NAMALWA (cell line): ENCODE results near the gene MMP3.
A peak's percentile ranks its signal among the peaks of the same experiment; 100 is the strongest.

ENCODE experiments used
- DNase-seq: peaks from one replicate; pipeline ENCODE4 v3.0.0-alpha.2; 2015; ENCODE audit warnings: low spot score

The MMP3 gene

DNA sequence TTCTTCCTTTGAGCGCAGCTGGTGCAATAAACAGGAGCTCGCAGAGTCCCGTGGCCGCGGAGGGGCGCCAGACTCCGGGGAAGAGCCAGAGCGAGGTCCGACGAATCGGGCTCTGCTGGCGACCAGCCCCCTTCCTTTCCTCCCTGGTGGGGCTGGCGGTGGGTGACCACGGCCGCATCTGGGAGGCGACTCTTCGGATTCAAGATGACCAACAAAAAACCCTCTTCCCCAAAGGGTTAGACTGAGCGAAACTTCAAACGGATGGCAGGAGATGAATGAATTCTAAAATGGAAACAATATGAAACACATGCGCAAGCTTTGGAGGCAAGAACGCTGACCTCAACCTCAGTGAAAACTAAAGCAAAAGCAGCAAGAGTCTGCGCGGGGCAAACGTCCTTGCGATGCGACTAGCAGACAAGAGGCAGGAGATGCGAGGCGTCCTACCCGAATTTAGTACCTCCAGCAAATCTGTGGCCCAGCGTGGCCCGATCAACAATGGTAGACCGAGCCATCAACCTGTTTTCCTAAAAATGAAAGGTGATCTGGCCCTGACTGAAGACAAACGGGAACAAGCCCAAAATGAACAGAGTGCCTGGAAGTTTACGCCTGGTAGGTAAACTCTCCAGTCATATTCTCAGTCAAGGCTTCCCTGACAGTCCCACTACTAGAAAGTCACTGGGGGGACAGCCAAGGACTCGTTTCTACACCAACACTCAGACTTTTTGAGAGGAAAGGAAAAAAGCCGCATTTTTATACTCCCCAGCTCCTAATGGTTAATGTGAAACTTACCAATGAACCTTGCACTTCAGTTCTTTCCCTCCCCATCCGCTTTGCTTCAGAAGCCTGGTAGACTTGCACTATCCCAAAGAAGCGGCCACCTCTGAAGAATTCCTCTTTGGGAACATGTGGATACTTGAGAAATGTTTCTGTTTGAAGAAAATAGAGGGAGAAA, 11.6 kb downstream of the MMP3 start:
- no peak for DNase-seq

DNA sequence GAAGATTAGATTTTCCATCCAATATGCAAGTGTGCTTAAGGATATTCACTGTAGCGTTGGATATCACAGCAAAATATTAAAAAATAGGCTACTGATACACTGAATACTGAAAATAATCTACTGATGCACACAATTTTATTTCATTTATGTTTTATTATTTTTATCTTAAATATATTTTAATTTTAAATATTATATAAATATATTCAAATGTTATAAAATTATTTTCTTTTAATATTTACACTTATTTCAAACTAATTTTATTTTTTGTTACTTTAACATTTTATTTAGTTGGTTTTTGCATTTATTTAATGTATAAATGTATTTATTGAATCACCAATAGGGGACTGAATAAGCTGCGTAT, 12.3 kb downstream of the MMP3 start:
- no peak for DNase-seq

DNA sequence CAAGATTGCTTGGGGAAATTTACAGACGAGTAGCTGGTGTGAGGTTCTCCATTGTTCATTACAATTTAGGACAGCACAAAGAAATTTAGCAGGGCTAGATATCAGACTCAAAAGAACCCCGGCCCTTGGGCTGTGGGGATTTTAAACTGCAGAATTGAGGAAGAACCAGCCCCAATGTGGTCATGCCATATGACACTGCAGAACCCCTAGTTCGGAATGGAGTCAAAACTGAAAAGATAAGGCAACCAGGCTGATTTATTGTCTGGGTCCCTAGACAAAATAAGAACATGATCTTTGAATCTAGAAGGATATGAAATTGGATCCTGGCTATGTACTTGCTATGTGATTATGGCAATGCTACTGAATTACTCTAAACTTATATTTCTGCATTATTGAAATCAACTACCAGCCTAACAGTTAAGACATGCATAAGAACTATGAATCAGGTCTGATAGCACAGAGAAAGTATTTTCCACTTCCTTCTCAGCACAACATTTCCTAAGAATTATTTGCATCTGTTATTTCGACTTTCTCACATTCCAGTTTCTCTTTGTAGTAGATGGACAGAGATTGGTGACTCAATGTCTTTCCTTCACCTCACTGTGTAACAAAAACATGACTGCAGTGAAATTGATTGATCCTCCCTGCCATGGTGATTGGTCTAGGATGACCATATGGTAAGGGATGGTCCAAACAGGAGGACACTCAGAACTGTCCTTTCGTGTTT, 13.2 kb downstream of the MMP3 start:
- no peak for DNase-seq

DNA sequence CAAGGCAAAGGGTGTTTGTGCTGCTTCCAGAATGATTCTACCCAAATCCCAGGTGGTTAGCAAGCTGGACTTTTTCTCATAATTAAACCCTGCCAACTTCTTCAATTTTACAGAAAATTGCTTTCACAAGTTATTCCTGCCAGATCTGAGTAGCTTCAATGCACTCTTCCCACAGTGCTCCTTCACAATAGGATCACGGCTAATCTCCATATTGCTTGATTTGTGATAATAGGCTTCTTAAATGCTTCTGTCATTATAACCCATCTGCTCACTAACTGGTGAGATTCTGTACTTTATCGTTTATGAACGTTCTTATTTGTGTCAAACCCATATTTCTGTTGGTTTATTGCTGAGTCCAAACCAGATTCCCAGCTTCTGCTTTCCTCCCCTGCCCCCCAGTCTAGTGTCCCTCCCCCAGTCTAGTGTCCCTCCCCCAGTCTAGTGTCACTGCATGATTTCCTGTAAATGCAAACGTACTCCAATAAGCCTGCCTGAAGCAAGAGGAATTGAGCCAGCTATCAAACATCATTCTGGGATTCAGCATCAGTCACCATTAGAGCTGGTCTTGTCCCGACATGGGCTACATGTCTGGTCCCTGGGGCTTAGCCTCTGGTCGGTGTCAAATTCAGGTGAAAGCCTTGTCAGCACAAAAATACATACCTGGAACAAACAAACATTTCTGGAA, 14.0 kb downstream of the MMP3 start:
- no peak for DNase-seq

DNA sequence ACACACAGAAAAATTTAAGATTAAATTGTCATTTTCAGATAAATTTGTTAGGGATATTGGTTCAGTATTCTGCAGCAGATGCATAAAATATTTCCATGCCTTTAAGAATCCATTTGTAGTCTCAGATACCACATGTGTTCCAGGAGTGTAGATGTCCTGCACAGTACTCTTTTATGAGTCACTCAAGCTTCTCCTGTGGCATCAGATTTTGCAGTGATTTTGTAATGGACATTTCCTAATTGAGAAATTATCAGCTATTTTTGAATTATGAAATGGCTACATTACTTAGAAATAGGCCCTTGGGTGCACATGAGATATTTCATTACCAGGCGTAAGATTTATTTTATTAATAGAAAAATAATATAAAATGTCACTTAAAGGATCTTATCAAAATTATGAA, 18.9 kb downstream of the MMP3 start:
- DNase-seq = no peak

DNA sequence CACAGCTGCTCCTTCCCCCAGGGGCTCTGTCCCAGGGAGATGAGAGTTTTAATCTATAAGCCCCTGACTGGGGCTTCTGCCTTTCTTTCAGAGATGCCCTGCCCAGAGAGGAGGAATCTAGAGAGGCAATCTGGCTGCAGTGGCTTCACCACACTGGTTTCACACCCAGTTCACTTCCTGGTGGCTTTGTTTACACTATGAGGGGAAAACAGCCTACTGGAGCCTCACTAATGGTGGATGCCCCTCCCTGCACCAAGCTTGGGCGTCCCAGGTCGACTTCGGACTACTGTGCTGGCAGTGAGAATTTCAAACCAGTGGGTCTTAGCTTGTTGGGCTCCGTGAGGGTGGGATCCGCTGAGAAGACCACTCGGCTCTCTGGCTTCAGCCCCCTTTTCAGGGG, 23.9 kb downstream of the MMP3 start:
- no peak for DNase-seq

DNA sequence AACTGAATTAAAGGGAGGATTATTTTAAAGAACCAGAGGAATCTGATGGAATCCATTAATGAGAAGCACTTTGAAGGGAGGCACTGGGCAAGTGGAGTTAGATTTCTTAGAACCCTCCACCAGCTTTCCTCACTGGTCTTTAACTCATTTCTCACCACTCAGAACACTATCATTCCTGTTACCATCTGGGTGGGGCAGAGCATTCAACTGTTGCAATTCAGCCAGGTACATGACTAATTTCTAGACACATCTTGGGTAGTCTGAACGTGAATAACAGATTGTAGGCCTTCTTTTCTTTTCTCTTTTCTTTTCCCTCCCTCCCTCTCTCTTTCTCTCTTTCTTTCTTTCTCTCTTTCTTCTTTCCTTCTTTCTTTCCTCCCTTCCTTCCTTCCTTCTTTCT, 29.9 kb downstream of the MMP3 start:
- no peak for DNase-seq

DNA sequence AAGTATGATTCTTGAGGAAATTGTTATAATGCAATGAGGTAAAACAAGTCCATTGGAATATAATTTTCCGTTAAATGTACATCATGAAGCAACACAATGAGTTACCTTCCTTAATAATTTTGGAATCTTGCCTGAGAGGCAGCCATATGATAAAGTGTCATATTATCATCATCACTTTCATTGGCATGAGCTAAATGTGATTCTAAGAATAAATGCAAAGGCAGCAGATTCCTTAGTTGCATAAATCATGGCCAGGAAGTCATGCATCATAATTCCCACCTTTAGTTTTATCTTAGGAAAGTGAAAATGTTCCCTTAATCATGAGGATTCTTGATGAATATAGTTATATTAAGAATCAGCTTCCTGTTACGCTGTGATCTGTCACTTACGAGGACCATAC, 31.2 kb downstream of the MMP3 start:
- DNase-seq = no peak

DNA sequence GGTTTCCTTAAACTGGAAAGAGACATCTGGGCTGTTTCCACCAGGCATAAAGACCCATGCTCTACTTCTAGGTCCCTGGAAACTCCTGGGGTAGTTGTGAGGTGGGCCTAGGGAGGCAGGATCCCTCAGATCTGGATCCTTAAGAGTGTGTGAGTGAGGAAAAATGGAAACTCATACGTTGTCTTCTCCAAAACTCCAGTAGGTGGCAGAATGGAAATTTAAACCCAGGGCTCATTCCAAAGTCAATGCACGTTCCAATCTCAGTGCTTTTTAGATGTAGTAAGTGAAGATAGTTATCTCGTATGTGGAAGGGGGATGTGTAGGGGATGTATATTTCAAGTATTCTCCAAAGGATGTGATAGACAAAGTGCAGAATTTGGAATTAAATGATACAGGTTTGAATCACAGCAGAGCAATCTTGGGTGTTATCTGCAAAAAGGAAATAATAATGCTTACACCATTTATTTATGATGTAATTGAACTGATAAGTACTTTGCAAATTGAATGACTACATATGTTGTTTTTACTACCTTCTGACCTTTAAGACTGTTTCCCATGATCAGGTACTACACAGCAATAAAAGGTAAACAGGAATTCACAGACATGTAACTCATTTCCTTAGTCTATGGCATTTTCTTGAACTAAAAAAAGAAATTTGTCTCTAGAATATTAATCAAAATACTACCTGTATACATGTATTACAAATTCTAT, 32.3 kb downstream of the MMP3 start:
- peak; percentile 13 for DNase-seq

DNA sequence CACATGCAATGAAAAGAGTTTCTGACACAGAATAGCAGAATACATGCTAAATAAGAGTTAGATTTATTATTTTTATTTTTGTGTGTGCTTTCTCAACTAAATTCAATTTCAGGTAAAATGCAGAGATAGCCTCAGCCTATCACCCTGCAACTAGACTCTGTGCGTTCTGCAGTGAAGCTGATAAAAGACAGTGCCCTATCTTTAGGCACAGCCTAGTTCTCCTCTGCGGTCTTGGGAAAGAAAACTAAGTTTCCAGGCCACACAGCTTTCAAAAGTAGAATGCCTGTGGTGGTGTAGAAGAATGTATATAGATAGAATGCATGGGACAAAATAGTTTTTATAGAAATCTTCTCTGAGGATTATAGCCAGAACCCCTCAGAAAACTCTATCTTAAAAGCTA, 33.4 kb downstream of the MMP3 start:
- DNase-seq = no peak

DNA sequence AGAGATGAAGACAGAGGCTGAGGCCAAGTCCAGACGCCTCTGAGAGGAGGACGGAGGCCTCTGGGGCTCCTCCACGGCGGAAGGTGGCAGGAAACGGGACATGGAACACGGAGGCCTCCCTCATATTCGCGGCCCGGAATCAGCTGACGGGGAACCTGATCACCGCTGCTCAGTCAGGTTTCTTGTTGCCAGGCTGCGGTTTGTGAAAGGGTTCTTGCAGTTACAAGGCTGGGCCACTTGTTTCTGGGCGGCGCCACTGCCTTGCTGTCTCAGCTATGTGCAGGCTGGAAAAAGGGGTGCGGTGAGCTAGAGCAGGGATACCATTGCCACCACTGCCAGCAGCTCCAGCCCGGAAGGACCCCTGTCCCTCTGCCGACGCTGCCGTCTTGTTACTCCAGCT, 35.5 kb downstream of the MMP3 start:
- DNase-seq = peak; percentile 38

DNA sequence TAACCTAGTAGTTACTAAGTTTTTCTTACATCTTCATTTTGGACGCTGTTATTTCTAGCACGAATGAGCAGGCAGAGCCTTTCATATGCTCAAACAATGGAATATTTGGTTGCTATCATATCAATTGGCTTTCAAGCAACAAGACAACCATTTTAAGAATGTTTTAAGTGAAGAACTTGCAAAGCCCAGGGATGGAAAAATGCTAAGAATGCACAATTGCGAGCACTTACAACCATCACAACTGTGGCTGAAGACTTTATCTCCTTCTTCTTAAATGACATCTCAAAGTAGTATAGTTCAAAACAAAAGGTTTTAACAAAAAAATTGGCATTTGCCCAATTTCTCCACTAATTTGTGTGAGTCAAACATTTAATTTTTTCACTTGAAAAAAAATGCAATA, 37.1 kb downstream of the MMP3 start:
- no peak for DNase-seq

DNA sequence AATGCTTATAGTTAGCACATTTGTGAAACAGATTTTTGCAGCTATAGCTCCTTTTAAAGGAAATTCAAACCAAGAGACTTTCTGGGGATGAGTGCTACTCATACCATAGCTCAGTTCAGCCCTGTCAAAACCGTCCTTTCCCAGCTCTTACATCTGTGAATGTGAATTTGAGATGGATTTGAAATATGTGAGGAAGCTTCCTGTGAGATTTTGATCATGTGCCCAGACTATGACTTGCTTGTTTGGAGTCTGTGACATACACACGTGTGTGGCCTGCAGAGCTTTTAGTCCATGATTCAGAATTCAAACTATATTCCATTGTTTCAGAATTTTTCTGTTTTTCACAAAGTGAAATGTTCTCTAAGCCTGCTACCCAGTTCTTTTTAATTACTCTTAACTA, 41.1 kb downstream of the MMP3 start:
- no peak for DNase-seq

DNA sequence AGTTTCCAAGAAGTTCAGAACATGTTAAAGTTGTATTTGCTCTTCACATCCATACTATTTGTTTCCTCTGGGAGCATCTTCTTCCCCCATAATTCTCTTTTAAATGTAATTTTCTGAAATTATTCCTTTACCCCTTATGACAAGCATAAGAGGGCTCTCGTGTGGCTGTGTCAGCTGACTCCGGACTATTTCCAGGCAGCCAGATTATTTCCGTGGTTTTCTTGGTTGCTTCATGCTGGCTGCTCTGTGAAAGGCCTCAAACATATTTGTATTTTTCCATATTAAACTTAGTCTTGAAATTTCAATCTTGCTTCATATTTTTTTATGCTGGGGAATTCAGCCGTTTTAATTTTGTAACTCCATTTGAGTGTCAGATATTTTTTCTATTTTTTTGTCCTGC, 42.6 kb downstream of the MMP3 start:
- DNase-seq = no peak

DNA sequence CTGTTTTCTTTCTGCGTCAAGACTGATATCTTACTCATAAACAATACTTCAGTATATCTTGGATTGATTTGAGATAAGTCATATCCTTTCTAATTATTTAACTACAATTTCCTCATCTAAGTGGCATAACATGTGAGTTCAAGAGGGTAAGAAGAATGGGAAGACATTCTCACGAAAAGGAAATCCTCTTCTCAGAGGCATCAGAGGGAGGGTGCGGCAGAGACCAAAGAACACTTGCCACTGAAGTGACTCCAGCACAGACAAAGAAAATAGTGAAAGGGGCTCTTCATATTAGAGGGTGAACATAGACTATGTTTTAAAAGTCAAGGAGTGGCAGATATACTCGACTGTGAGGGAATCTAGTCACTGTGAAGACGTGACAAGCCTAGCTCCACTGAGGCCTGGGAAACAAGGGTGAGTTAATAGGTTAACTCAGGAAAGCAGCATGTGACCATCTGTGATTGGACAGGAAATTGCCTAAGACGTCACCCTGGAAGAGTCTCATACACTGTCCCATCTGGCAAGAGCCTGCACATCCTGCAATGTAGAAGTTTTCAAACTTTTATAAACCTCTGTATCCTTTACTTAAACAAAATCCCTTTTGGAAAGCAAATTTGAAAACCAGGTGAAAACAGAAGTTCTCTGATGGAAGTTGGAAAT, 43.6 kb downstream of the MMP3 start:
- DNase-seq = no peak

DNA sequence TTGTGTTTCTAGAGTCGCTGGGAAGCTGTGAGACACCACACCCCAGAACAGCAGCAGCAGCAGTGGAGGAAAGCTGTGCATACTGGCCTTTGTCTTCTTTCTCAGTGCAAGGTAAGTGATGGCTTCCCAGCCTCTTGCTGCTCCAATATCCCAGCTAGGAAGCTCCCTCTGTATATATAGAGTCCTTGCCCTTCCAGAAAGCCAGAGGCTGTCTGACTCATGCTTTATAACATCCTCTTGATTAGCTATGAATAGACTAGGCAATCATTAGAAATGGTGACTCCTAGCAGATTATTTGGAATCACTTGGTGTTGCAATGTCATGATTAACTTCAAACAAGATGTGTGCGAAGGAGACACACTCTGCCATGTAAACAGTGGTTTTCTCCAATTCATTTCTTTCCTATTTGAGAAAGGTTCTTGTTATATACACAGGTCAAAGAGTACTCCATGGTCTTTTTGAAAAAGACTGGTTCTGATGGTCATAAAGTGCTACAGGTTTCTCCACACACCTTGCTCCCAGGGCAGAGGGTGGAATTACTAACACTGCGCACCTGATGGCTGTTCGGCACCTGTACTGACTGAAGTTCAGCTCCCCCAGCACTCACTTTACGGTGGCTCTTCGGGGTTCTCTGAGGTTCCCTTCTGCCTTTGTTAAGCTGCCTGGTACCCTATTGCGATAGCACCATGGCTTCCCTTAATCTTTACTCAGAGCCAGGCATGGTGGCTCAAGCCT, 45.2 kb downstream of the MMP3 start, which contains the start of gene MMP1:
MMP1 (minus strand) TSS at position 149 of the 735 bp plus-strand sequence; CDS start at position 81, 68 bp downstream.
- no peak for DNase-seq

DNA sequence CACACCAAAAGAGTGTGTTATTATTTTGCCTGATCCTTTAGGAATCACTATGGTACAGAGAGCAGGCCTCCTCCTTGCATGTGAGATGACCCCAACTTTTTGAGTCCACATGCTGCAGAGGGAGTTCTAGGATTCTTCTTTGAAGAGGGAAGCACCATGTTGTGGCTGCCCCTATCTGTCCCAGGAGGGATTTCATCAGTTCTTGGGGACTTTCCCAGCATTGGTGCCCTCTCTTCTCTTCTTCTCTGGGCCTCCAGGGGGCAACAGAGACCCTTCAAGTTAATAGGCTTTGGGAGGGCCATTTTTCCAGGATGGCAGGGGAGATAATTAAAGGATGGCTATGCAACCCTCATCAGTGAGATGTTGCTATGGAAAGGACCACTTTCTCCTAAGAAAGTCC, 49.0 kb downstream of the MMP3 start:
- DNase-seq = peak; percentile 79

DNA sequence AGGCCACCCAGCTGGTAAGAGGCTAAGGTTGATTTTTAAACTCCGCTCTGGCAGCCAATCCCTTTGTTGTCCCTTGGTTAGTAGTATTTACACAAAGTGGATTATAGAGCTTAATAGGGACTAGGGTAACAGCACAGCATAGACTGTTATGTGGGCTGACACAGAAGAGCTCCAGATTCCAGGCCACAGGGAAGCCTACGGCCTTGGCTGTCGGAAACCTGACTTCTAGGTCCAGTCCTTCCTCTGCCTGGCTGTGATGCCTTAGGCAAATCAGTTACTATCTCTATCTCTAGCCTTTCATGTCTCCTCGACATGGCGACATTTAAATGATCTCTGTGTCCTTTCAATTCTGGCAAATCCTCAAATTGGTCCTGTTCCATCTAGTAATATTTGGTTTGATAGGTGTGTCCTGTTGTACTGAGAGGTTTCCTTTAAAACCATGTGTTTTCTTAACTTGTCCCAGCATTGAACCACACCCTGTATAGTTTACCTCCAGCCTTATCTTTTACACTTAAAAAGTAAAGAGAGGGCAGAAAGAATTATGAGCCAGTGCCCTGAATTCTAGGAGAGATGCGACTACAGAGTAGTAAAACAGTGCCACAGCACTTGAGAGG, 49.6 kb downstream of the MMP3 start:
- DNase-seq = no peak

DNA sequence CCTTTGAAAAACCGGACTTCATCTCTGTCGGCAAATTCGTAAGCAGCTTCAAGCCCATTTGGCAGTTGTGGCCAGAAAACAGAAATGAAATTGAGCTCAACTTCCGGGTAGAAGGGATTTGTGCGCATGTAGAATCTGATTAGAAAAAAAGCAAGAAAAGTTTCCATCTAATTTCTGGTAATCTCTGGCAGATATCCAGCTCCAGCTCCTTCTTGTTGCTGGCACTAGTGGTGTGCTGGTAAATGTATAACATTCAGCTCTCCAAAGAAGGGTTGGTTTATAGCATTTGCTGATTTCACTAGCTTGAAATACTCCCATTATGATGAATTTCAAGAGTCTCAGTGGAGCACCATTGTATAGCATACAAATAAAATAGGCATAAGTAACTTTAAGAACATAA, 50.8 kb downstream of the MMP3 start:
- no peak for DNase-seq

DNA sequence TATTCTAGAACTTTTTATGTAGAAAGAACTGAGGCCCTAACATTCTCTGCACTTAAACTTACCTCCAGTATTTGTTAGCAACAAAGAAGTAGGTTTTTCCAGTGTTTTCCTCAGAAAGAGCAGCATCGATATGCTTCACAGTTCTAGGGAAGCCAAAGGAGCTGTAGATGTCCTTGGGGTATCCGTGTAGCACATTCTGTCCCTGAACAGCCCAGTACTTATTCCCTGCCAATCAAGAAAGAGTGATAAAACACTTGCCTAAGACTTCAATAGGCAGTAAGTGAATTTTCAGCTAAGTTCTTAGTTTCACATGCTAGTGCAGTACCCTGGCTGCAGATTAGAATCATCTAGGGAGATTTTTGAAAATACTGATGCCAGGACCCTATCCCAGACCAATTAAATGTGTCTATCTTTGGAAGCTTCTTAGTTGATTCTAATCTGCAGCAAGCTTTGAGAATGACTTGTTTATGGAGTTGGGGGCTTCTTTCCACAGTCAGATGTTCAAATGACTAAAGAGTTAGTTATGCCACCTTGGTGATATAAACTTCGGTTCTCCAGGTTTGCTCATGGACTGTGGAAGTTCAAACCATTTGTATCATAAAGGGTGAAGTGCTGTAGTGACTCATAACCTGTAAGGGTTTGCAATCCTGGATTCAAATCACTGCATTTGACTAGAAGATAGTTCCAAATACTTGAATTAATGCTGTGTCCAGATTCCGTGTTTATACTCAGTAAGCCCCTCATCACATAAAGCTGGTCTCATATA, 52.0 kb downstream of the MMP3 start:
- no peak for DNase-seq
